Measurements from ENCODE around the gene SPINK1.
"Not testable (repeated sequence)": the region's sequence is repeated elsewhere in the genome, so short reads cannot be mapped to it uniquely, and the experiment has no call there.

The SPINK1 gene

GRCh38 chr5:147876626-147877025, 45.2 kb upstream of the SPINK1 start:
- Histone ChIP-seq H2BK5ac (ENCODE audit: low read depth, low read length, poor library complexity) (no peak overlapping the region), H3K36me3 (ENCODE audit: control insufficient read depth in 1 of 2, insufficient read depth in 2 of 2, low read length in 2 of 2) (peaks cover 0 to 7% of the 10 kb centered on the region in 2 experiments), H3K4me1 (ENCODE audit: control insufficient read depth in 1 of 2, insufficient read depth in 2 of 2, low read length in 2 of 2) (peaks cover 5 to 12% of the 10 kb centered on the region in 2 experiments), H4K8ac (ENCODE audit: low read depth, low read length) (no peak overlapping the region), H3K14ac (ENCODE audit: low read length) (no peak overlapping the region), H2AK5ac (ENCODE audit: low read length) (no peak overlapping the region), H3K4me3 (ENCODE audit: low read depth, low read length) (no peak overlapping the region), H3K9me3 (ENCODE audit: insufficient read depth, low read depth, low read length) (no peaks in the 10 kb centered on the region), H2AFZ (ENCODE audit: insufficient read depth, low read length, poor library complexity) (no peak overlapping the region), H4K12ac (ENCODE audit: low read depth, low read length) (no peak overlapping the region), H3K9ac (ENCODE audit: low read length) (no peak overlapping the region), H3K79me2 (ENCODE audit: control insufficient read depth, insufficient read depth, low read length, poor library complexity) (no peaks in the 10 kb centered on the region), H4K91ac (ENCODE audit: low read depth, low read length) (no peak overlapping the region), H3K4me2 (ENCODE audit: low read length) (no peak overlapping the region), H3K23ac (ENCODE audit: low read length) (no peak overlapping the region), H3K27ac (ENCODE audit: low read depth, low read length) (no peak overlapping the region), H3K27me3 (ENCODE audit: insufficient read depth, low read length) (no peaks in the 10 kb centered on the region), H3K18ac (ENCODE audit: low read length) (no peak overlapping the region), H3K4ac (ENCODE audit: low read depth, low read length) (no peak overlapping the region), H2BK12ac (ENCODE audit: low read length) (no peak overlapping the region), H3K79me1 (ENCODE audit: low read length) (peaks cover 2% of the 10 kb centered on the region), H2BK120ac (ENCODE audit: insufficient read depth, low read length, poor library complexity) (no peak overlapping the region)
- DNase-seq = no peak
- no CpG with 5 or more reads among the region's 2 CpGs for WGBS (ENCODE audit: extremely low coverage, insufficient coverage, insufficient read length)

GRCh38 chr5:147876141-147876540, 44.7 kb upstream of the SPINK1 start:
- Histone ChIP-seq H3K9me3 (ENCODE audit: insufficient read depth, low read depth, low read length) (no peaks in the 10 kb centered on the region), H2AK5ac (ENCODE audit: low read length) (no peak overlapping the region)

GRCh38 chr5:147874910-147875367, 43.5 kb upstream of the SPINK1 start:
- Histone ChIP-seq H3K18ac (ENCODE audit: low read length) (no peak overlapping the region), H2AFZ (ENCODE audit: insufficient read depth, low read length, poor library complexity) (no peak overlapping the region), H3K4ac (ENCODE audit: low read depth, low read length) (no peak overlapping the region), H3K9ac (ENCODE audit: low read length) (no peak overlapping the region), H3K14ac (ENCODE audit: low read length) (no peak overlapping the region), H3K4me1 (ENCODE audit: control insufficient read depth in 1 of 2, insufficient read depth in 2 of 2, low read length in 2 of 2) (peaks cover 5 to 12% of the 10 kb centered on the region in 2 experiments), H4K8ac (ENCODE audit: low read depth, low read length) (no peak overlapping the region), H3K36me3 (ENCODE audit: control insufficient read depth in 1 of 2, insufficient read depth in 2 of 2, low read length in 2 of 2) (no peaks in the 10 kb centered on the region), H2BK12ac (ENCODE audit: low read length) (no peak overlapping the region), H4K91ac (ENCODE audit: low read depth, low read length) (peak overlapping the region; percentile 53), H3K27ac (ENCODE audit: low read depth, low read length) (no peak overlapping the region), H2BK120ac (ENCODE audit: insufficient read depth, low read length, poor library complexity) (no peak overlapping the region), H3K23ac (ENCODE audit: low read length) (no peak overlapping the region), H3K9me3 (ENCODE audit: insufficient read depth, low read depth, low read length) (no peaks in the 10 kb centered on the region), H2AK5ac (ENCODE audit: low read length) (no peak overlapping the region), H3K79me1 (ENCODE audit: low read length) (peaks cover 2% of the 10 kb centered on the region), H2BK5ac (ENCODE audit: low read depth, low read length, poor library complexity) (no peak overlapping the region), H3K27me3 (ENCODE audit: insufficient read depth, low read length) (no peaks in the 10 kb centered on the region), H4K12ac (ENCODE audit: low read depth, low read length) (no peak overlapping the region), H3K4me3 (ENCODE audit: low read depth, low read length) (no peak overlapping the region), H3K79me2 (ENCODE audit: control insufficient read depth, insufficient read depth, low read length, poor library complexity) (no peaks in the 10 kb centered on the region), H3K4me2 (ENCODE audit: low read length) (no peak overlapping the region)
- no peak for DNase-seq
- no CpG with 5 or more reads among the region's 3 CpGs for WGBS (ENCODE audit: extremely low coverage, insufficient coverage, insufficient read length)

More at GRCh38 chr5:147876141-147876540, 44.7 kb upstream of the SPINK1 start:
- H2BK5ac ChIP-seq (ENCODE audit: low read depth, low read length, poor library complexity) = peak overlapping the region; percentile 45
- H4K8ac ChIP-seq (ENCODE audit: low read depth, low read length) = peak overlapping the region; percentile 32
- no peaks in the 10 kb centered on the region for H3K27me3 ChIP-seq (ENCODE audit: insufficient read depth, low read length)
- H3K18ac ChIP-seq (ENCODE audit: low read length) = no peak overlapping the region
- no peak for DNase-seq
- H3K4ac ChIP-seq (ENCODE audit: low read depth, low read length) = no peak overlapping the region
- no peak overlapping the region for H4K12ac ChIP-seq (ENCODE audit: low read depth, low read length)
- H3K23ac ChIP-seq (ENCODE audit: low read length) = no peak overlapping the region
- no peaks in the 10 kb centered on the region for H3K79me2 ChIP-seq (ENCODE audit: control insufficient read depth, insufficient read depth, low read length, poor library complexity)
- no peak overlapping the region for H3K4me2 ChIP-seq (ENCODE audit: low read length)
- H4K91ac ChIP-seq (ENCODE audit: low read depth, low read length) = peak overlapping the region; percentile 8
- H3K14ac ChIP-seq (ENCODE audit: low read length) = no peak overlapping the region
- H2AFZ ChIP-seq (ENCODE audit: insufficient read depth, low read length, poor library complexity) = no peak overlapping the region
- H3K9ac ChIP-seq (ENCODE audit: low read length) = no peak overlapping the region
- H2BK12ac ChIP-seq (ENCODE audit: low read length) = peak overlapping the region; percentile 27
- H3K27ac ChIP-seq (ENCODE audit: low read depth, low read length) = no peak overlapping the region
- H2BK120ac ChIP-seq (ENCODE audit: insufficient read depth, low read length, poor library complexity) = no peak overlapping the region
- H3K4me3 ChIP-seq (ENCODE audit: low read depth, low read length) = no peak overlapping the region
- H3K4me1 ChIP-seq (ENCODE audit: control insufficient read depth in 1 of 2, insufficient read depth in 2 of 2, low read length in 2 of 2) = peaks cover 5 to 12% of the 10 kb centered on the region in 2 experiments
- H3K36me3 ChIP-seq (ENCODE audit: control insufficient read depth in 1 of 2, insufficient read depth in 2 of 2, low read length in 2 of 2) = peaks cover 0 to 3% of the 10 kb centered on the region in 2 experiments
- H3K79me1 ChIP-seq (ENCODE audit: low read length) = peaks cover 2% of the 10 kb centered on the region

- H2AK5ac ChIP-seq (ENCODE audit: low read length); H3K36me3 ChIP-seq (ENCODE audit: control insufficient read depth in 1 of 2, insufficient read depth in 2 of 2, low read length in 2 of 2): not testable (repeated sequence)
- WGBS (ENCODE audit: extremely low coverage, insufficient coverage, insufficient read length) = 100% methylated on average over 1 of the region's 8 CpGs
Observed at GRCh38 chr5:147874118-147874875, 42.8 kb upstream of the SPINK1 start.

More at GRCh38 chr5:147874118-147874875, 42.8 kb upstream of the SPINK1 start:
- not testable (repeated sequence) for H3K18ac ChIP-seq (ENCODE audit: low read length); H3K27ac ChIP-seq (ENCODE audit: low read depth, low read length); H3K79me2 ChIP-seq (ENCODE audit: control insufficient read depth, insufficient read depth, low read length, poor library complexity); DNase-seq; H4K91ac ChIP-seq (ENCODE audit: low read depth, low read length); H3K9ac ChIP-seq (ENCODE audit: low read length); H4K8ac ChIP-seq (ENCODE audit: low read depth, low read length); H3K27me3 ChIP-seq (ENCODE audit: insufficient read depth, low read length); H3K23ac ChIP-seq (ENCODE audit: low read length); H3K9me3 ChIP-seq (ENCODE audit: insufficient read depth, low read depth, low read length); H3K79me1 ChIP-seq (ENCODE audit: low read length); H2BK120ac ChIP-seq (ENCODE audit: insufficient read depth, low read length, poor library complexity); H2BK5ac ChIP-seq (ENCODE audit: low read depth, low read length, poor library complexity); H3K14ac ChIP-seq (ENCODE audit: low read length); H2AFZ ChIP-seq (ENCODE audit: insufficient read depth, low read length, poor library complexity); H4K12ac ChIP-seq (ENCODE audit: low read depth, low read length); H3K4me2 ChIP-seq (ENCODE audit: low read length); H3K4ac ChIP-seq (ENCODE audit: low read depth, low read length); H3K4me3 ChIP-seq (ENCODE audit: low read depth, low read length); H2BK12ac ChIP-seq (ENCODE audit: low read length)
- H3K4me1 ChIP-seq (ENCODE audit: control insufficient read depth in 1 of 2, insufficient read depth in 2 of 2, low read length in 2 of 2) = peaks cover 5 to 13% of the 10 kb centered on the region in 2 experiments
